ENCODE measurements around the gene AP1M1. TPM values are rescaled to one million over a fixed set of nuclear protein-coding genes. Genes with fewer than 3 reads are reported as not detected.
"Not testable (repeated sequence)": the region's sequence is repeated elsewhere in the genome, so short reads cannot be mapped to it uniquely, and the experiment has no call there.

The AP1M1 gene
- total RNA-seq, 1 donor from 2014 or later = 39.1 TPM

- ATAC-seq (peak; percentile 90), DNase-seq (peak; percentile 87)
- intact Hi-C loops (cut with micrococcal nuclease) = no loop called here
Observed at GRCh38 chr19:16283210-16284061, 85.7 kb downstream of the AP1M1 start.

- intact Hi-C loops (cut with micrococcal nuclease) = no loop called here
- DNase-seq (no peak), ATAC-seq (no peak)
Observed at GRCh38 chr19:16284505-16284904, 86.8 kb downstream of the AP1M1 start.

- DNase-seq; intact Hi-C loops (cut with micrococcal nuclease); ATAC-seq: not testable (repeated sequence)
Observed at GRCh38 chr19:16285079-16285478, 87.4 kb downstream of the AP1M1 start.

GRCh38 chr19:16285769-16286498, 88.2 kb downstream of the AP1M1 start:
- intact Hi-C loops (cut with micrococcal nuclease) = no loop called here
- DNase-seq (peak; percentile 52), ATAC-seq (no peak)

GRCh38 chr19:16288544-16288943, 90.8 kb downstream of the AP1M1 start:
- no peak for ATAC-seq
- DNase-seq = no peak
- intact Hi-C loops (cut with micrococcal nuclease) = no loop called here

GRCh38 chr19:16289594-16289993, 91.9 kb downstream of the AP1M1 start:
- no peak for DNase-seq
- intact Hi-C loops (cut with micrococcal nuclease) = no loop called here
- no peak for ATAC-seq

- DNase-seq (peak; percentile 32), ATAC-seq (no peak)
- intact Hi-C loops (cut with micrococcal nuclease) = no loop called here
Observed at GRCh38 chr19:16290692-16291091, 93.0 kb downstream of the AP1M1 start.

GRCh38 chr19:16293118-16294091, 95.7 kb downstream of the AP1M1 start:
- ATAC-seq (peak; percentile 92), DNase-seq (peak; percentile 75)
- intact Hi-C loops (cut with micrococcal nuclease) = no loop called here

- DNase-seq = no peak
- ATAC-seq = no peak
- intact Hi-C loops (cut with micrococcal nuclease) = no loop called here
Observed at GRCh38 chr19:16295057-16295456, 97.3 kb downstream of the AP1M1 start.

Other genes starting within 250 kb of the AP1M1 start
- not detected for gene OR10H4, start 248.9 kb upstream of the AP1M1 start, total RNA-seq
- 72.6 TPM for gene TPM4, start 121.4 kb upstream of the AP1M1 start, total RNA-seq
- 16.4 TPM for gene RAB8A, start 86.0 kb upstream of the AP1M1 start, total RNA-seq
- 0.37 TPM for gene HSH2D, start 54.2 kb upstream of the AP1M1 start, total RNA-seq
- gene CIB3, start 24.4 kb upstream of the AP1M1 start, total RNA-seq = not detected
- 38.8 TPM for gene FAM32A, start 12.5 kb upstream of the AP1M1 start, total RNA-seq
- gene KLF2, start 126.9 kb downstream of the AP1M1 start, total RNA-seq = 72.1 TPM